GM12891 (cell line): Measurements from ENCODE around the gene AFAP1.

ENCODE experiments used
- DNase-seq: peaks from one replicate; pipeline ENCODE4 v3.0.0; 2011; ENCODE audit warnings: low spot score; ENCODE audit not compliant: insufficient read length
- FAIRE-seq: peaks from 2 replicates; lab custom pipeline; 2011; peaks lifted over from hg19 to GRCh38; lab: Jason Lieb, UNC
- PAX5 ChIP-seq: IDR thresholded peaks from 2 replicates; pipeline ENCODE4 v1.6.1; 2011; ENCODE audit warnings: low read length, moderate library complexity, mild to moderate bottlenecking; ENCODE audit not compliant: insufficient read depth, severe bottlenecking
- POLR2A ChIP-seq: IDR thresholded peaks from 2 replicates; pipeline ENCODE4 v1.6.1; 2011; ENCODE audit warnings: low read depth, low read length, control low read depth
- POLR2AphosphoS5 ChIP-seq: IDR thresholded peaks from 2 replicates; pipeline ENCODE4 v1.6.1; 2011; ENCODE audit warnings: low read depth, low read length, control low read depth
- POU2F2 ChIP-seq: IDR thresholded peaks from 2 replicates; pipeline ENCODE4 v1.6.1; 2011; ENCODE audit warnings: low read depth, mild to moderate bottlenecking, control low read depth, low read length, moderate library complexity
- SPI1 ChIP-seq: IDR thresholded peaks from 2 replicates; pipeline ENCODE4 v1.6.1; 2011; ENCODE audit warnings: low read depth, low read length, control low read depth
- TAF1 ChIP-seq: IDR thresholded peaks from 2 replicates; pipeline ENCODE4 v1.6.1; 2011; ENCODE audit warnings: low read depth, low read length, control low read depth

Gene AFAP1

DNA sequence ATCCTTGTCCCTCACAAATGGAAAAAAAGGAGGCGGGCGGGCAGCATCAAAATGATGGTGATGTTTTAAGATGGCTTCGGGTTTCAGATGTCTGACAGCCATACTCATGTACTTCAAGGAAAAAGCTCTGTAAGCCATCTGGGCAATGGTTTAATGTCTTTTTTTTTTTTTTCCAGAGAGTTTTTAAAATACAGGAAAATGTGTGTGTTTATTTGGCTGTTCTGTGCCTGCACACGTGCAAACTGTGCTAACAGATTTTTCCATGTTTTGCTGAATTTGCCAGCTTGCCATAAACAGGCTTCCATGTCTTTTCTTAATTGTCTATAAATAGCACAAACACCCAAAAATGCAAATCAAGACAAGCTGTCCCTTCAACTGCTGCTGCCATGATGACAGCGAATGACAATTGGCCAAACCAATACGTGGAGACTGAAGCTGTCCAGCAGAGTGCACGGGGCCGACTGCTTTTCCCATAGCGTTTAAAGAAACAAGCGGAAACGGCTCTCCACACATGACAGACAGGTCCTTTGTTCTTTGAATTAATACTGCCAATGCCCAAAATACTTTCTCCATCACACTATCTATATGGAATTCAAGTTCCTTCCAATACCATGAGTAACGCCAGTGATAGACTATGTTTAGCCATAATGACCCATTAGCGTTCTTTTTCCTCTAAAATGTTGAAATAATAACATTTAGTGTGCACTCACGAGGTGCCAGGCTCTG lies 35.7 kb downstream of the AFAP1 start:
- FAIRE-seq, result no peak
- no peak for DNase-seq
- no peak for TF ChIP-seq POLR2A
- no peak for TF ChIP-seq SPI1
- TF ChIP-seq PAX5, result no peak
- TF ChIP-seq POU2F2, result no peak
- TF ChIP-seq TAF1, result no peak
- TF ChIP-seq POLR2AphosphoS5, result no peak

DNA sequence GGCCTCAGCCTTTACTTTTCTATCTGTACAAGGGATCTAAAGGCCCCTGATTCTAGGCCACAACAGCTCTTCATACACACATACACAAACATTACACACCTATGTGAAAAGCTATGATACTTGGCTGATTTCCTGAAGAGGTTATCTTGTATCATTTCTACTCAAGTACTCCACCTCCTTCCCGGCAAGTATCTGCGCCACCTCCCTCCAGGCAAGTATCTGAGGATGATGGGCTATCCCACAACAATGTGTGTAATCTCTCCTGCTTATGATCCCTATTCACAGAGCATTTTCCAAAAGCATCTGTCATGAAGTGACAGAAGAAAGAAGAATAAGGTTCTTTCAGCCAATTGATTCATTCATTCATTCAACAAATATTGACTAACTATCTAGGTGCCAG lies 36.8 kb downstream of the AFAP1 start:
- FAIRE-seq, result no peak
- TF ChIP-seq SPI1, result no peak
- no peak for TF ChIP-seq TAF1
- TF ChIP-seq POLR2A, result no peak
- TF ChIP-seq POLR2AphosphoS5, result no peak
- TF ChIP-seq POU2F2, result no peak
- no peak for TF ChIP-seq PAX5

DNA sequence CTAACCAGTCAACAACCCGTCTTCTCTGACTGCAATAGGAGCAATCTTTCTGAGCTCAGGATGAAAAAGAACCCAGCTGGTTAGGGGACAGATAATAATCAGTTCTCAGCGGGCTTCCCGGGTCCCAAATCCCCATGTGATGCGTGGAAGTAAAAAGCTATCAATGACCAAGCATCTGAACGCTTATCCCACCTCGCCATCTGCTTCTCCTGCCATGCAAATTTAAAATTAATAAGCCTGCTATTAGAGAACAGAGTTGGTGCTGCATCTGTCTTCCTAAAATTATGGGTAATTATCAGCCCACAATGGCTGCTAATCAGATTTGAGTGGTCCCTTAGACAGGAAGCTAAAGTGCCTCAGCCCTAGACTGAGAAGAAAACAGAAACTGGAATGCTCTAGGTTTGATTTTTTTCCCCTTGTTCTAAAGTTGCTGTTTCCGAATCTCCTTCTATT lies 37.5 kb downstream of the AFAP1 start:
- FAIRE-seq, result no peak

More for the DNA sequence above, 36.8 kb downstream of the AFAP1 start:
- DNase-seq, result no peak

DNA sequence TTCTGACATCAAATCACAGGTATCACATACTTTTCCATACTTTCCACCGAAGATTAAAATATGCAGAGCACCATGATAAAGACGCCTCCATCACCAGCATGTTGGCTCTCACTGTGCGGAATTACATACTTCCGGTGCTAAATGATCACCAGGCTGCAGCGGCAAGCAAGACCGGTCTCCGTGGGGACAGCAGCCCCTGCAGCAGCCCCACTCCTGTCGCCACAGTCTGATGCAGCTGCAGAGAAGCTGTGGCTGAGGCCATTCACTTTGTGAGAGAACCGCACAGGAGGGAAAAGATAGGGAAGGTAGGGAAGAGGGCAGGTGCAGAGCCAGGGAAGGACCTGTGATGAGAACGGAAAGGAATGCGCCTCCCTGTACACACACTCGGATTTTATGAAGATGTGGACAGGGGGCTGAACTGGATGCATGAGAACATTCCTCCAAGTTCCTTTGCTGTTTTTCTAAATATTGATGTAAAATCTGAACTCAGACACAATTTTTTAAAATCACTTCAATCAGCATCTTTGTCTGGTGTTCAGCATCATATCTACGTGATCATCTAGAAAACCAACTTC lies 38.3 kb downstream of the AFAP1 start:
- no peak for DNase-seq
- FAIRE-seq, result no peak

More for the DNA sequence above, 37.5 kb downstream of the AFAP1 start:
- no peak for DNase-seq
- TF ChIP-seq POU2F2 (no peak), POLR2A (no peak), POLR2AphosphoS5 (no peak), SPI1 (no peak), TAF1 (no peak), PAX5 (no peak)

DNA sequence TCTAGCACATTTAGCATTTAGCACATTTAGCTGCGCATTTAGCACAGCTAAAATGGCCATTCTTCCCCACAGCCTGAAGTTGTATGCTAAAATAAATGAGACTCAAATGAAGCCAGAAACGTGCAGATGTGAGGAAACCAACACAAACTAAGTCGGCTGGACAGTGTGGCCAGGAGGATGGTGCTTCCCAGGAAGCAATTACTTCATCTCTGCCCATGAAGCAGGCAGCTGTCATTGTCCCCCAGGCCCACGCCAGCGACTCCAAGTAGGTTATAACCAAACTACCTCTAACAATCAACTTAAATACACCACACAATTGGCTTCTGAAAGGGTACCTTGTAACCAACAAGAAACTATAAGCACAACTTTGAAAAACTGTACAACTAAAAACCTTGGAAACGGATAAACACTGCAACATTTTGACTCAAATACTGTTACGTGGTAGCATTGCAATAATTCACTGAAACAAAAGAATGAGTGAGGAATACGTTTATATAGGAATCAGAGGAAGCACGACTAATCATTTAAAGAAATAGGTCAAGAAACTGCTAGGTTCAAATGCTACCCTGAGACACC lies 39.2 kb downstream of the AFAP1 start:
- TF ChIP-seq POLR2AphosphoS5 (no peak), PAX5 (no peak), POLR2A (no peak), POU2F2 (no peak), TAF1 (no peak), SPI1 (no peak)
- DNase-seq (no peak), FAIRE-seq (no peak)

More for the DNA sequence above, 38.3 kb downstream of the AFAP1 start:
- no peak for TF ChIP-seq POU2F2
- no peak for TF ChIP-seq POLR2AphosphoS5
- no peak for TF ChIP-seq POLR2A
- TF ChIP-seq SPI1, result no peak
- TF ChIP-seq PAX5, result no peak
- TF ChIP-seq TAF1, result no peak

DNA sequence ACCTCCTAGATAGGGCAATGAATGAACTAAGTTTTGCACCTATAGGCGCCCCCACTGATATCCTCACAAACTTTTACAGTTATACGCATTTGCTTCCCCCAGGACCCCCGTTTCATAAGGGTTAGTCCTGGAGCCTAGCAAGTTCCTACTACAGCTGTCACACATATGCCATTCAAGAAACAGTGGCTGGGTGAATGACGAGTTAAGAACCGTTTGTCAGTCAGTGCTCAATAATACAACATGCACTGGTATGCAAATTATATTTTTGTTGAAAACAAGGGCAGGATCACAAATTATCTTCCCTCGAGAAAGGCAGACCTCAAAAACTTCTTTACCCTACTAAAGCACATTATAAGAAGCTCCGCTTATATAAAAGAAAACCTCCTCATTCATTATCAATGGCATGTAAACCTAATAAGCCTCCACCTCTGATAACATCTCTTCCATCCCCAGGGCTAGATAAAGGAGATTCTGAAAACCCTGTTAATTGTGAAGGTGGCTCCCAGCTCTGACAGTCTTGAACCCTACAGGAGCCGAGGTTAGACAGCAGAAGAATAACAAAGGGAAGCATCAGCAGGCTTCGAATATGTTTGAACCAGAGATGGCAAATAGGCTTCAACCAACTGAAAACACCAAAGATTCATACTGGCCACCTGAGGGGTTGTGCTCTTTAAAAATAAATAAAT lies 40.3 kb downstream of the AFAP1 start:
- TF ChIP-seq POLR2A, result no peak
- no peak for TF ChIP-seq PAX5
- TF ChIP-seq POU2F2, result no peak
- no peak for TF ChIP-seq POLR2AphosphoS5
- TF ChIP-seq TAF1, result no peak
- TF ChIP-seq SPI1, result no peak
- no peak for DNase-seq
- no peak for FAIRE-seq

DNA sequence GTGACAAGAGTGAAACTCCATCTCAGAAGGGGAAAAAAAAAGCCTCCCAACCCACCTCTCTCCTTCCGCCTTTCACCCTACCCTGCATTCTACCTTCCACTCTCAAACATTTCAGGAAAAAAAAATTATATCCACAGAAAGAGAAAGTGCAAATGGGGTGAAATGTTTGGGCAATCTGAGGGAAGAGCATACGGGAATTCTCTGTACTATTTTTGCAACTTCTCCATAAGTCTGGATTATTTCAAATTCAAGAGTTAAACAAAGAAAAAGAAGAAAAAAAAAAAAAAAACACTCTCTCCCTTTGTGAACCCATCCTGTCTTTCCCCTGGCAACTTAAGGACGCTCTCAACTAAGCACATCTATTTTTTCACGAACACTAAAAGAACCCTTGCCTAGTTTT lies 41.3 kb downstream of the AFAP1 start:
- FAIRE-seq (no peak), DNase-seq (no peak)
- TF ChIP-seq POLR2A (no peak), POU2F2 (no peak), TAF1 (no peak), SPI1 (no peak), POLR2AphosphoS5 (no peak)

DNA sequence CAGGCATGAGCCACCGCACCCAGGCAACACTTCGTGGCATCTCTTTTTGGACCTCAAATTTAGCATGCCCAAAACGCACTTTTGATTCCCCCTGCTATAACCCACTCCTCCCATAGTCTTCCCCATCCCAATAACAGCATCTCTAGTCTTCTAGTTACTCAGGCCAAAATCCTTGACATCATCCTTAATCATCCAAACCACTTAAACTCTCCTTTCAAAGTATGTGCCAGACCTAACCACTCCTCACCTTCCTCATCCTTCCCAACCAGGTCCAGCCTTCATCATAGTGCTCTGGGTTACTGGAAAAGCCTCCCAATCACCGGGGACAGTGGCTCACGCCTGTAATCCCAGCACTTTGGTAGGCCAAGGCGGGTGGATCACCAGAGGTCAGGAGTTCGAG lies 41.9 kb downstream of the AFAP1 start:
- no peak for TF ChIP-seq SPI1
- TF ChIP-seq POU2F2, result no peak
- TF ChIP-seq TAF1, result no peak
- TF ChIP-seq PAX5, result no peak
- no peak for TF ChIP-seq POLR2A
- TF ChIP-seq POLR2AphosphoS5, result no peak
- FAIRE-seq, result no peak

More for the DNA sequence above, 41.9 kb downstream of the AFAP1 start:
- DNase-seq, result no peak
